Natural killer cell (primary cell): ENCODE data around the gene ANK2. TPM values are rescaled to one million over a fixed set of nuclear protein-coding genes. Genes with fewer than 3 reads are reported as not detected.

Experiments used
- ATAC-seq, 3 donors: fragments of 150-1000 bp in 2 of 3; fragments of 200-7000 bp in 1 of 3; cut with Tn5 transposase; 1 replicate in 1 of 3; 2 replicates in 2 of 3; pipeline ENCODE4 v1.10.0; 2021; ENCODE audit warnings: mild to moderate bottlenecking in 2 of 3, moderate library complexity in 2 of 3
- DNase-seq, 2 donors: peaks; one replicate each; pipeline versions ENCODE4 v3.0.0 to v3.0.0-alpha.2; 2013 to 2021; ENCODE audit warnings: mixed read lengths in 1 of 2
- H3K27ac ChIP-seq: one replicate; pipeline ENCODE4 v1.5.1; 2013; ENCODE audit warnings: mild to moderate bottlenecking, low read length
- H3K27me3 ChIP-seq: one replicate; pipeline ENCODE4 v1.6.1; 2013; ENCODE audit warnings: low read length; ENCODE audit not compliant: control insufficient read depth, insufficient read depth
- H3K36me3 ChIP-seq: one replicate; pipeline ENCODE4 v1.6.1; 2013; ENCODE audit warnings: low read length; ENCODE audit not compliant: control insufficient read depth, insufficient read depth
- H3K4me1 ChIP-seq: one replicate; pipeline ENCODE4 v1.6.1; 2013; ENCODE audit warnings: low read length; ENCODE audit not compliant: control insufficient read depth, insufficient read depth
- H3K4me3 ChIP-seq: one replicate; pipeline ENCODE4 v1.5.1; 2013; ENCODE audit warnings: low read length
- H3K9me3 ChIP-seq: one replicate; pipeline ENCODE4 v1.6.1; 2013; ENCODE audit warnings: low read length; ENCODE audit not compliant: control insufficient read depth, insufficient read depth
- H3K27ac Mint-ChIP-seq, 2 donors: one replicate each; pipeline ENCODE4 v1.8.0; 2022; ENCODE audit warnings: mild to moderate bottlenecking in 2 of 2, mixed read lengths in 2 of 2, moderate library complexity in 1 of 2
- H3K27me3 Mint-ChIP-seq, 2 donors: one replicate each; pipeline ENCODE4 v1.8.0; 2022; ENCODE audit warnings: low read depth in 2 of 2, mixed read lengths in 2 of 2
- H3K36me3 Mint-ChIP-seq: one replicate; pipeline ENCODE4 v1.8.0; 2022; ENCODE audit warnings: mixed read lengths
- H3K4me1 Mint-ChIP-seq, 2 donors: one replicate each; pipeline ENCODE4 v1.8.0; 2022; ENCODE audit warnings: mixed read lengths in 2 of 2
- H3K4me3 Mint-ChIP-seq: one replicate; pipeline ENCODE4 v1.8.0; 2022; ENCODE audit warnings: mild to moderate bottlenecking, moderate library complexity, mixed read lengths
- H3K9me3 Mint-ChIP-seq, 2 donors: one replicate each; pipeline ENCODE4 v1.8.0; 2022; ENCODE audit warnings: mixed read lengths in 2 of 2
- CTCF ChIP-seq: fragments of 200-600 bp; IDR thresholded peaks from one replicate; pipeline ENCODE4 v1.8.0; 2022; ENCODE audit warnings: antibody characterized with exemption
- whole genome bisulfite sequencing: methylation state at CpG from one replicate; pipeline ENCODE4 v1.1.7; 2013; ENCODE audit warnings: missing lambda C conversion rate; ENCODE audit not compliant: insufficient coverage; 5-methylcytosine and 5-hydroxymethylcytosine counted together
- intact Hi-C: fragments of 100-400 bp; cut with micrococcal nuclease; formaldehyde crosslinking; loops from one replicate; pipeline ENCODE4 v1.14.2; 2022
- total RNA-seq, 4 donors: library from RNA; stranded (reverse); fragments of 120-200 nt in 1 of 4; gene quantifications; one replicate each; pipeline versions ENCODE4 v1.2.3 to v1.2.4, GENCODE V29; 2013 to 2022

ANK2 gene
- total RNA-seq, 3 donors from 2014 or later (not counting 1 experiment from before 2014, with no cell fraction given): 0.05 TPM; not detected in 2

GRCh38 chr4:113423631-113424030 is 374.2 kb downstream of the ANK2 start:
- H3K27ac Mint-ChIP-seq: no peak overlapping the region
- no peaks in the 10 kb centered on the region for H3K27me3 ChIP-seq
- H3K27me3 Mint-ChIP-seq: peaks cover 3% of the 10 kb centered on the region in 2 donors
- H3K9me3 ChIP-seq: no peaks in the 10 kb centered on the region
- H3K4me3 ChIP-seq: no peak overlapping the region
- TF ChIP-seq CTCF: no peak
- ATAC-seq (no peak), DNase-seq (no peak)
- no peak overlapping the region for H3K27ac ChIP-seq
- H3K4me3 Mint-ChIP-seq: no peak overlapping the region
- H3K36me3 ChIP-seq: no peaks in the 10 kb centered on the region
- peaks cover 15% of the 10 kb centered on the region for H3K36me3 Mint-ChIP-seq
- WGBS: no CpG with 5 or more reads among the region's 1 CpG
- peaks cover 0 to 5% of the 10 kb centered on the region in 2 donors for H3K9me3 Mint-ChIP-seq
- H3K4me1 Mint-ChIP-seq: no peaks in the 10 kb centered on the region
- intact Hi-C loops: no loop called here
- no peaks in the 10 kb centered on the region for H3K4me1 ChIP-seq

- no peaks in the 10 kb centered on the region for H3K36me3 ChIP-seq
- no peak overlapping the region for H3K27ac ChIP-seq
- Mint-ChIP-seq H3K9me3 (no peaks in the 10 kb centered on the region), H3K27me3 (peaks cover 10 to 23% of the 10 kb centered on the region in 2 donors), H3K36me3 (no peaks in the 10 kb centered on the region), H3K27ac (no peak overlapping the region), H3K4me3 (no peak overlapping the region), H3K4me1 (peaks cover 0 to 12% of the 10 kb centered on the region in 2 donors)
- intact Hi-C loops: no loop called here
- no peaks in the 10 kb centered on the region for H3K4me1 ChIP-seq
- ATAC-seq: no peak
- no peak for TF ChIP-seq CTCF
- H3K9me3 ChIP-seq: no peaks in the 10 kb centered on the region
- DNase-seq: no peak
- WGBS: 100% methylated on average over 1 of the region's 1 CpG
- H3K27me3 ChIP-seq: no peaks in the 10 kb centered on the region
- H3K4me3 ChIP-seq: no peak overlapping the region
These were observed 383.7 kb downstream of the ANK2 start for GRCh38 chr4:113433116-113433515.
